HepG2 (cell line): ENCODE measurements around the gene SBNO2. TPM values are rescaled to one million over a fixed set of nuclear protein-coding genes. Genes with fewer than 3 reads are reported as not detected.

Experiments used
- BATF2 ChIP-seq: sonication (generic); formaldehyde crosslinking; IDR thresholded peaks from 2 replicates; pipeline ENCODE4 v1.8.0; 2022; ENCODE audit warnings: mild to moderate bottlenecking, missing genetic modification reagents, moderate library complexity
- ESRRA ChIP-seq: sonication (generic); formaldehyde crosslinking; IDR thresholded peaks from 2 replicates; pipeline ENCODE4 v1.5.1; 2020; ENCODE audit warnings: mild to moderate bottlenecking, low read depth, missing genetic modification reagents
- GLMP ChIP-seq: sonication (generic); formaldehyde crosslinking; IDR thresholded peaks from 2 replicates; pipeline ENCODE4 v1.9.0; 2021; ENCODE audit warnings: missing genetic modification reagents, mild to moderate bottlenecking, borderline replicate concordance
- HOMEZ ChIP-seq: IDR thresholded peaks from 2 replicates; pipeline ENCODE4 v1.6.1; 2016; ENCODE audit warnings: low read depth
- KDM4B ChIP-seq: sonication (generic); formaldehyde crosslinking; IDR thresholded peaks from 2 replicates; pipeline ENCODE4 v1.4.0; 2020; ENCODE audit warnings: missing genetic modification reagents
- NR2F1 ChIP-seq, 2 experiments: fragments of 450-650 bp in 1 of 2; formaldehyde crosslinking in 1 of 2; IDR thresholded peaks; 2 replicates each; pipeline versions ENCODE4 v1.5.0 to v1.6.1; 2016 to 2020; ENCODE audit warnings: mild to moderate bottlenecking in 1 of 2, missing compliant biosample characterization in 1 of 2, missing genetic modification reagents in 1 of 2, moderate library complexity in 1 of 2
- PATZ1 ChIP-seq: sonication (generic); formaldehyde crosslinking; IDR thresholded peaks from 2 replicates; pipeline ENCODE4 v1.4.0; 2020; ENCODE audit warnings: missing genetic modification reagents
- PBX3 ChIP-seq: sonication (generic); formaldehyde crosslinking; IDR thresholded peaks from 2 replicates; pipeline ENCODE4 v1.8.1; 2023; ENCODE audit warnings: missing genetic modification reagents, inconsistent platforms, borderline replicate concordance
- PHF5A ChIP-seq: IDR thresholded peaks from one replicate; pipeline ENCODE4 v1.6.1; 2018; ENCODE audit warnings: low read depth, missing genetic modification reagents; ENCODE audit not compliant: unreplicated experiment
- SIX1 ChIP-seq: sonication (generic); formaldehyde crosslinking; IDR thresholded peaks from 2 replicates; pipeline ENCODE4 v1.4.0; 2020; ENCODE audit warnings: missing genetic modification reagents, borderline replicate concordance
- SMARCE1 ChIP-seq: fragments of 450-650 bp; IDR thresholded peaks from 2 replicates; pipeline ENCODE4 v1.6.1; 2017; ENCODE audit warnings: borderline replicate concordance
- TFAP4 ChIP-seq: sonication (generic); IDR thresholded peaks from 2 replicates; pipeline ENCODE4 v1.6.1; 2016; ENCODE audit warnings: low read depth, borderline replicate concordance
- TOE1 ChIP-seq: sonication (generic); formaldehyde crosslinking; IDR thresholded peaks from 2 replicates; pipeline ENCODE4 v1.4.0; 2020; ENCODE audit warnings: mild to moderate bottlenecking, missing genetic modification reagents
- TP53 ChIP-seq: sonication (generic); formaldehyde crosslinking; conservative IDR thresholded peaks from 2 replicates; pipeline ENCODE4 v1.4.0; 2020; ENCODE audit warnings: missing genetic modification reagents
- ZBTB7A ChIP-seq: sonication (generic); formaldehyde crosslinking; IDR thresholded peaks from 2 replicates; pipeline ENCODE4 v1.8.0; 2022; ENCODE audit warnings: mild to moderate bottlenecking, missing genetic modification reagents
- ZMYM3 ChIP-seq: sonication (generic); formaldehyde crosslinking; IDR thresholded peaks from 2 replicates; pipeline ENCODE4 v1.5.1; 2020; ENCODE audit warnings: mild to moderate bottlenecking, missing genetic modification reagents
- ZNF282 ChIP-seq: fragments of 450-650 bp; IDR thresholded peaks from 2 replicates; pipeline ENCODE4 v1.6.1; 2018; ENCODE audit not compliant: partially characterized antibody
- ZNF414 ChIP-seq: sonication (generic); formaldehyde crosslinking; IDR thresholded peaks from 2 replicates; pipeline ENCODE4 v1.5.0; 2020; ENCODE audit warnings: missing genetic modification reagents
- ZNF589 ChIP-seq: sonication (generic); formaldehyde crosslinking; conservative IDR thresholded peaks from 2 replicates; pipeline ENCODE4 v1.8.0; 2022; ENCODE audit warnings: mild to moderate bottlenecking, moderate library complexity, missing genetic modification reagents
- ZNF616 ChIP-seq: sonication (generic); formaldehyde crosslinking; IDR thresholded peaks from 2 replicates; pipeline ENCODE4 v1.5.0; 2020; ENCODE audit warnings: low read depth, mild to moderate bottlenecking, missing genetic modification reagents
- ZNF782 ChIP-seq: sonication (generic); formaldehyde crosslinking; IDR thresholded peaks from 2 replicates; pipeline ENCODE4 v1.4.0; 2020; ENCODE audit warnings: missing genetic modification reagents, mild to moderate bottlenecking, borderline replicate concordance
- ZNF891 ChIP-seq: sonication (generic); formaldehyde crosslinking; IDR thresholded peaks from 2 replicates; pipeline ENCODE4 v1.5.0; 2020; ENCODE audit warnings: mild to moderate bottlenecking, missing genetic modification reagents
- polyA plus RNA-seq, 8 experiments: library from polyadenylated mRNA; depleted of rRNA in 3 of 8; stranded (reverse) in 7 of 8; unstranded in 1 of 8; fragments of >200 nt; fragmentation: Illumina TruSeq in 4 of 8; extraction: Trizol in 4 of 8; gene quantifications; 2 replicates each; pipeline versions ENCODE4 v1.2.1 to v1.2.3, GENCODE V29; 2011 to 2016; ENCODE audit warnings: low read depth in 4 of 8, missing spikeins in 1 of 8, mixed read lengths in 1 of 8; ENCODE audit not compliant: insufficient read depth in 1 of 8
- total RNA-seq, 5 experiments: library from RNA; depleted of rRNA; stranded (reverse); fragments of >200 nt; fragmentation: Illumina TruSeq; extraction: Trizol; gene quantifications; 2 replicates each; pipeline ENCODE4 v1.2.3, GENCODE V29; 2016; ENCODE audit warnings: low read depth in 1 of 5

SBNO2 gene
- total and polyA plus RNA-seq, 2 of the 13 experiments (the other 11 are each of a cell fraction or from before 2014, with no cell fraction given), result 8.6 to 10.4 TPM

GRCh38 chr19:1094978-1095701, 78.9 kb downstream of the SBNO2 start, which contains the start of gene POLR2E (continued):
- TF ChIP-seq SIX1 (no peak), ZNF589 (CRISPR knock-in tag) (no peak), ZBTB7A (CRISPR knock-in tag) (no peak), ZNF782 (CRISPR knock-in tag) (no peak), NR2F1 (CRISPR knock-in tag; IDR thresholded peaks at IDR 0.05) (no peak), BATF2 (no peak), ZNF414 (CRISPR knock-in tag) (0 out of 2 replicates have a peak, but pooled peaks have one; percentile 44), ZNF616 (CRISPR knock-in tag) (no peak), ESRRA (CRISPR knock-in tag) (no peak), PATZ1 (CRISPR knock-in tag) (peak; percentile 59), GLMP (no peak), KDM4B (CRISPR knock-in tag) (no peak), ZNF891 (CRISPR knock-in tag) (no peak), PBX3 (CRISPR knock-in tag) (no peak), HOMEZ (CRISPR knock-in tag) (no peak), TOE1 (no peak), ZMYM3 (no peak), TFAP4 (no peak), SMARCE1 (no peak), TP53 (CRISPR knock-in tag) (no peak), PHF5A (CRISPR knock-in tag) (no peak), ZNF282 (no peak)
